IMR-90 (cell line): Measurements from ENCODE around the gene TMPRSS13.

Experiments
- BHLHE40 ChIP-seq: fragments of 150-350 bp; IDR thresholded peaks from 2 replicates; pipeline ENCODE4 v1.6.1; 2016; ENCODE audit warnings: mild to moderate bottlenecking, low read depth, low read length
- CTCF ChIP-seq: conservative IDR thresholded peaks from 2 replicates; pipeline ENCODE4 v1.5.1; 2012; ENCODE audit warnings: mild to moderate bottlenecking, low read depth, low read length, improper control_type of control experiment

GRCh38 chr11:117876059-117876340, 53.2 kb downstream of the TMPRSS13 start:
- TF ChIP-seq CTCF (no peak), BHLHE40 (no peak)
